HG03045 (cell line): ENCODE results near the gene RCAN1.
"Not testable (repeated sequence)": the region's sequence is repeated elsewhere in the genome, so short reads cannot be mapped to it uniquely, and the experiment has no call there.

Experiments
- ATAC-seq: cut with Tn5 transposase; IDR thresholded peaks from one replicate; pipeline ENCODE4 v1.9.1; 2021; ENCODE audit warnings: mild to moderate bottlenecking, moderate library complexity; ENCODE audit not compliant: unreplicated experiment

Gene RCAN1

GRCh38 chr21:34570313-34570712, 44.6 kb downstream of the RCAN1 start:
- ATAC-seq = no peak

- ATAC-seq = no peak
Measured at GRCh38 chr21:34569381-34569979, 45.4 kb downstream of the RCAN1 start.

GRCh38 chr21:34568801-34569200, 46.1 kb downstream of the RCAN1 start:
- ATAC-seq = not testable (repeated sequence)

GRCh38 chr21:34567604-34568155, 47.2 kb downstream of the RCAN1 start:
- ATAC-seq = no peak

GRCh38 chr21:34565238-34565637, 49.7 kb downstream of the RCAN1 start:
- ATAC-seq = no peak

GRCh38 chr21:34563370-34563769, 51.5 kb downstream of the RCAN1 start:
- not testable (repeated sequence) for ATAC-seq

- ATAC-seq = no peak
Measured at GRCh38 chr21:34561806-34562205, 53.1 kb downstream of the RCAN1 start.

GRCh38 chr21:34560609-34561008, 54.3 kb downstream of the RCAN1 start:
- no peak for ATAC-seq

GRCh38 chr21:34560021-34560420, 54.9 kb downstream of the RCAN1 start:
- no peak for ATAC-seq

GRCh38 chr21:34559089-34559631, 55.8 kb downstream of the RCAN1 start:
- no peak for ATAC-seq

- no peak for ATAC-seq
Measured at GRCh38 chr21:34558166-34558565, 56.7 kb downstream of the RCAN1 start.

- no peak for ATAC-seq
Measured at GRCh38 chr21:34557261-34557660, 57.7 kb downstream of the RCAN1 start.

GRCh38 chr21:34554670-34555069, 60.2 kb downstream of the RCAN1 start:
- not testable (repeated sequence) for ATAC-seq

GRCh38 chr21:34554227-34554626, 60.7 kb downstream of the RCAN1 start:
- ATAC-seq = no peak

- no peak for ATAC-seq
Measured at GRCh38 chr21:34553151-34553952, 61.6 kb downstream of the RCAN1 start.

- no peak for ATAC-seq
Measured at GRCh38 chr21:34552360-34553098, 62.4 kb downstream of the RCAN1 start.

- ATAC-seq = no peak
Measured at GRCh38 chr21:34550182-34550799, 64.6 kb downstream of the RCAN1 start.

- ATAC-seq = no peak
Measured at GRCh38 chr21:34548781-34549376, 66.0 kb downstream of the RCAN1 start.

- no peak for ATAC-seq
Measured at GRCh38 chr21:34546542-34546941, 68.4 kb downstream of the RCAN1 start.
